Inflammatory macrophage treated with lipopolysaccharide for 1 hour (primary cell): ENCODE data around the gene NR2E1.

Source experiments
- DNase-seq, 2 donors: peaks; one replicate each; pipeline ENCODE4 v3.0.0-alpha.2; 2020 to 2022

The NR2E1 gene

DNA sequence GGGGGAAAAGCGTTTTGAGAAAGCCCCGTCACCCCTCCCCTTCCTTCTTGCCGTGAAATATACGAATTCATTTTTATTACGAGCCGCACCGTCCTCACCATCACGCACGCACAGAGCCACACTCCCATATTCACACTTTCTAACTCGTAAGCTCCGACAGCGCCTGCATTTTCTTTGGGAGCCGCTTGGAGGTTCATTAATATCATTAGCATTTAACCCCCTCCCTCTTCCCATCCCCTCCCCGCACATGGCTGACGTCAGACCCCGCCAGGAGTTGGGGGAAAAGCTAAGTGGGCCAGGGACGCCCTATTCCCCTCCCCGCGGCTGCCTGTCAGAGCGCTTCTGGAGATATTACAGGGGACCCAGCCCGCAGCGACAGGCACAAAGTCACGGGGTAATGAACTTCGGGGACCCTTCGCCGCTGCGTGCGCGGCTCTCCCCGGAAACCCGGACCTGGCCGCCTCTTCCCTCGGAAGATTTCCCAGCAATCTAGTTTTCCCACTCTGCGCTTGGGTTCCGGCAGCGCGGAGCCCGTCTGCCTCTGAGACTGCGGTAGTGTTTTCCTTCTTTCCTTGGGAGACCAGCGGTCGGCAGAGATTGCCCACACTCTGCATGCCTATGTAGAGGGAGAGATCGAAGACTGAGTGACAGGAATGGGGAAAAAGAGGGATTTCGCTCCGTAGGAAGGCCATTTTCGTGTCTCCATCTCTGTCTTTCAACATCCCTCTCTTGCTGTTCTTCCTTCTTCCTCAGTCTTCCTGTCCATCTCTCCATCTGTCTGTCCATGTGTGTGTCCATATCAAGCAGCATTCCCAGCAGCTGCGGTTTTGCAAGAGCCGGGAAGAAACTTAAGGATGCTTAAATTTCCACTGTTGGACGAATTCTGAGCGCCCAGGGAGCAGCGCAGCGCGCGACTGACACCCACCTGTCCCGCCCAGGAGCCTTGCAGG is at the start of gene NR2E1:
Gene NR2E1 (plus strand): TSS at position 309 of the 950 bp plus-strand sequence. CDS start 744 bp downstream, outside the sequence.
- no peak for DNase-seq

DNA sequence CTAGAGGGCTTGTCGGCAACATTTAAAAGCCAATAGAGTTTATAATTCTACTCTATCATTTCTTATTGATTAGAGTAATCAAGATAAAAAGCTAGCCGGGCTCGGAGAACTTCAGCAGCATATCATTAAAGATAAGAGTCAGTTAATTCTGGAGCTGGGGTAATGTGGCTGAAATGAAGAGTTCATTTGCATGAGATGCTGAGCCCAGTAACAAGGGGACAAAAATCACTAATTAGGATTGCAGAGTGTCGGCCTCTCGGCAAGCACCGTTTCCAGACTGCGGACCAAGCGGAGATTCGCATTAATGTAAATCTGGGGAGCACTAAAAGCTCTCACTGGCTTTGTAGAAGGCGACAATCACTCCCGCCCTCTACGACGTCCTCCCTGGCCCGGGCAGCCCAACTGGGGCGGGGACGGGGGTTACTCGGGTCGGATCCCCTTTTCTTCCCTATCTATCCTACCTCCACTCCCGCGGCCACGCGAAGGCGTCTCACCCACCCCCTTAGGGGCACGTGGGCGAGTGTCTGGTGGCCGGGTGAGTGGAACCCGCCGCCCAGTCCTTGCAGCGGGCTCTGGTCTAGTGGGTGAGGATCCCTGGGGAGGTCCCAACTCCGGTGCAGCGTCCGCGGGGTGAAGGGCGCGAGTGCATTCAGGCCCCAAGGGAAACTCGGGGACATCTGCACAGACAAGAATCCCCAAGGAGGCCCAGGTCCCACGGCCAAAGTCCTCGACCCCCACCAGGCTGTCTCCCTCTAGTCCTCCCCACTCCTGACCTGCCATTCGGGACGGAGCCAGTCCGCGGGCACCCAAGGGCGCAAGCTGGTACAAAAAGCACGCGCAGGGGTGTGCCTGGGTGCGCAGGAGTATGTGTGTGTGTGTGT is 49.0 kb upstream of the NR2E1 start:
- no peak for DNase-seq

DNA sequence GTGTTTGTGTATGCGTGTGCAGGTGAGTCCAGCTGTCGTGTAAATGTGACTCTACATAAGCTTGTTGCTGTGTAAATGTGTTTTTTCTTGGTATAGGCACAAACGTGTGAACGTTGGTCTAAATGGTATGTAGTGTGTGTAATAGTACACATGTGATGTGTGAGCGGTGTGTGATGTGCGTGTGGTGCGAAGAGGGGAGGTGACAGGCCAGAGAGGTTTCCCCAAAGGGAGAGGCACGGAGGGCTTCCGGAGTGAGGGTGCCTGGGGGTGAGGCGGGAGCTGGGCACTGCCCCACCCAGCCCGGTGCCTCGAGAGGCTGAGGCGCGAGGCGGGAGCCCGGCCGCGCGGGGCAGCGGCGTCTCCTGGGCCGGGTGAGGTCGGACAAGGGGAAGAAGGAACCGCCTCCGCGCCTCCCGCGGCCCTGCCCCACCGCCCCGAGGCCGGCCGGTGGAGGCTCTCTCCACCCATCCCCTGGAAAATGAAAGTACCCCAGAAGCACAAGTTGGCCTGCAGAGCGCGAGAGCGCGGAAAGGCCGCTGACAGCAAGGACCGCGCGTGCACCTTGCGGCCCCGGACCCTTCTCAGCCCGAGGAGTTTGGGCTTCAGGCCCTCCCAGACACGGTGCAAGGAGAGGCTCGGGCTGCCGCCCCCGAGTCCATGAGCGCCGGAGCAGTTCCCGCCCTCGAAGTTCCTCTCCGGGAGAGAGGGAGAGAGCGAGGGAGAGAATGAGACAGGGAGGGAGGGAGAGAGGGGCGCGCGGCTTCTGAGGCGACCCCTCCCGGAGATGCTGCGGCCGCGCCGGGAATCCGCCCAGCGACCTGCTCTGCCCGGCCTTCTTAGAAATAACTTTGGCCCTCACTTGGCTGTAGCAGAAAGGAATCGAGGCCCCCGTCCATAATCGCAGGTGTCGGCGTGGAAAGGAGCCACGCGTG is 48.1 kb upstream of the NR2E1 start:
- DNase-seq: peak; percentile 45 to 53

DNA sequence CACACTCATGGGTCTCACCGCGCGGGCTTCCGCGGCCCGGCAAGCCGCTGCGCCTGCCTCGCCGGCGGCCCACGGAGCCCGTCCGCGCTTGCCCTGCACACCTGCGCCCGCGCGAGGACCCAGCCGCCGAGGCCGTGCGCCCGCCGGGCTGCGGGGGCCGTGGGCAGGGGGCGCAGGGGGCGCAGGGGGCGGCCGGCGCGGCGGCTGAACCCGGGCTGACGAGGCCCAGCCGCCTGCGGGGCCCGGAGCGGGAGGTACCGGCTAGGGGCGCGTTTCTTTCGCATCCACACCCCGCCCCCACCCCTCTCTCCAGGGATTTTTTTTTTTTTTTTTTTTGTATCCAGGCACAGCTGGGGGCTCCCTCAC is 47.5 kb upstream of the NR2E1 start:
- no peak for DNase-seq

DNA sequence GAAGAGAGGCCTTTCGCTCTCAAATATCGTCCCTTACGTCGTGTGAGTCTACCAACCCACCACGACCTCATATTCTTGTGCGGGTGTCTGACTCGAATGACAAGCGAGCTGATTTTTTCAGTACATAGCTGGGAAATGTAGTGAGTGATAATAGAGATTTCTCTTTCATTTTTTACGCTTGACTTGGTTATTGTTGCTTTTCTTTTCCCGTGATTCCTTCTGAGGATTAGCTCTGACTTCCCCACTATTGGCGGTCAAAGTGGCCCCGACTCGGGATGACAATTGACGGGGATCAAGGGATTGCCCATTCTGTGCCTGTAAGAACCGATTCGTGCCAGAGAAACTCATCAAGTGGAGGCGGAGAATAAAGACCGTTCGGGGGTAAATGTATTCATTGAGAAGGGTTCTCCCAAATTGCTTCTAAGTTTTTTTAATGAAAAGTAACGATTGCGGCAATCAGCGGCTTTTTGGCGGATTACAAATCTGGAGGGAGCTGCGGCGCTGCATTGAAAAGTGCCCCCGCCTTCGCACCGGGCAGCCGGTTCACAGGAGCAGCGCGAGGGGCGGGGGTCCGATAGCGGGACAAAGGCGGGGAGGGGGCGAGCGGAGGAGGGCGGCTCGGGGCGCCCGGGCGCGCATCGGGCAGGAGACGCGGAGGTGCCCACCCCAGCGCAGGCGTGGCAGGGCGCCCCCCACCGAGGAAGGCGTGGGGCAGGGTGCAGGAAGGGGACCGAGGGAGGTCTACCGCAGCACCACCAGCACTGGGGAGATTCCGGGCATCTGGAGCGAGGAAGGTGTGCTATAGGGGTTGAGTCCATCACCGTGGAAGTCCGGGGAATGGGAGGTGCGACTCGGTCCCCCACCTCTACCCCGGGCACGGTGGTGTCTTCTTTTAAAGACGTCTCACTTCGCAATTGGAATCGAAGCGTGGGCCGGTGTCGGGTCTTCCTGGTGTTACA is 46.7 kb upstream of the NR2E1 start:
- DNase-seq: peak in 1 of 2 donors; percentile 25

DNA sequence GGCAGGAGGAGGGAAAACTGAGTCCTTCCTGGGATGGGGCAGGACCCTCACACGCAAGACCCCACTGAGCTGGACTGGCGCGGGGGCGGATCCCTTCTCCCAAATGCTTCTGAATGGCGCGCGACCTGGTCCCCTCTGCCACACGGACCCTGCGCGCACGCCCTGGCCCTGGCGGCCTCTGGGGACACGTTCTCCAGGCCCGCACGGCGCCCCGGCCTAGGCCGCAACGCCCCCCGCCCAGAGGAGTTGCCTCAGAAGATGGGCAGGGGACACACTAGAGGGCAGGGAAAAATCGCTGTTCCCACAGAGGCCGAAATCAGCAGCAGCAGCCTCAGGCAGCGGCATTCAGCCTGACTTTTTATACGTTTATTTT is 46.1 kb upstream of the NR2E1 start:
- no peak for DNase-seq

DNA sequence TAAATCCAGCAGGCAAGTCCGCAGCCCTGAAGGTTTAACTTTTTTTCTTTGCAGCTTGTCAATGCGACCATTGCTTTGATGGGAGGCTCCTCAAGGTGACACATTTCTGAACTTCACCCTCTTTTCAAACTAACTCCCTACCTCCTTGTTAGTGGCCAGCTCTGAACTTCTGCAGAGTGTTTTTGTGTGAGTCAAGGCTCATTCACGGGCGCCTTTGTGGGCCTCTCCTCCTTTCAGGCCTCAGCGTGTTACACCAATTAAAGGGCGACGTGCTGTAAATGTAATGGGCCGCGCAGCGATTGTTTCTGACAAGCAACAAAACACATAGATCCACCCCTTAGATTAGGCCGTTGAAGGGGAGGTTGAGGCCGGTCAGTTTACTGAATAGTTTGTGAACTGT is 45.5 kb upstream of the NR2E1 start:
- no peak for DNase-seq

DNA sequence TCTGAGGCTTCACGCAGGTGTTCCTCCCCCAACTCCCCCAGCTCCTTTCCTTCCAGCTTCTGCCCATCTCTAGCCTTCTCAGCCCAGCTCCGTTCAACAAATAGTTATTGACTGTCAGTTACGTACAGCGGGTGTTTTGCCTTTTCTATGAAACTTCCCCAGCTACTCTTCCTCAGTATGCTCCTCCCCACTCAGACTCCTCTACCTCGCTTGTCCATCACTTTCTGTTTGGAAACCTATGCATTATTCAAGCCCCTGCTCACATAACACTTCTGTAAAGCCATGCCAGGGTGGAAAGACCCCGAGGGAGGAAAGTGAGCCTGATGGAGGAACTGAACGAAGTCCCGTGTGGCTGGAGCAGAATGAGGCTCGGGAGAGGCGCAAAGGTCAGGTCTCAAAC is 44.2 kb upstream of the NR2E1 start:
- no peak for DNase-seq

DNA sequence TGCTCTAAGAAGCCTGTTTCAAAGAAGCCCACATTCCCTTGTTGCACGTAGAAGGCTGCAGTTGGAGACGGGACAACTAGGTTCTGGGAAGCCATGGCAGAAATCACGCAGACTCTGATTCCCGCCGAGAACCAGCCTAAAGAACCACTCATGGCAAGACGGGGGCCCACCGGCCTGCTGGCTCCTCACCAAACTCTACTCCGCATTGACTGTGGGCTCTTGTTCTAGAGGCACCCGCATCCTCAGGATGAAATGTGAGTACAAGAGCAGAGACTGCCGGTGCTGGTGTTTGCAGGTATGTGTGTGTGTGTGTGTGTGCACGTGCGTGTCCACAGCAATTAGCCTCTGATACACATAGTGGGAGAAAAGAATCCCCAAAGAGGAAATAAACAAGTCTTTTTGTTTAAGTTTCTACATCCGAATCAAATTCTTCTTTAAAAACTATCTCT is 42.3 kb upstream of the NR2E1 start:
- DNase-seq: no peak

DNA sequence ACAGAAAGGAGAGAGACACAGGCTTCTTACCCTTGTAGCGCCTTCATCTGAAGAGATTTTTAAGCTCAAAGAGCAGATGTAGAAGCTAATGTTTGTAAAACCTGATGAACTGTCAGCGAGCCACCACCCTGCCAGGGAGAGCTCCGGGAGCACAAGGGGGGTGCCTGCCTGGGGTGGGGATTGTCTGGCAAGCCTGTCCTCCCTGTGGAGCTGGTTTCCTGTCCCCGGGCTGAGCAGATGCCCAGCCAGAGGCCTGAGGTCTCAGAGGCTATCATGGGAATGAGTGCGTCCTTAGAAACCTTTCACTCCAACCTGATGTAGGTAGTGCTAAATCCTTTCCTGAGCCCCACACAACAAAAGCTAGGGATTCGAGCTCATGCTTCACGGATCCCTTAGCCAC is 41.9 kb upstream of the NR2E1 start:
- no peak for DNase-seq

DNA sequence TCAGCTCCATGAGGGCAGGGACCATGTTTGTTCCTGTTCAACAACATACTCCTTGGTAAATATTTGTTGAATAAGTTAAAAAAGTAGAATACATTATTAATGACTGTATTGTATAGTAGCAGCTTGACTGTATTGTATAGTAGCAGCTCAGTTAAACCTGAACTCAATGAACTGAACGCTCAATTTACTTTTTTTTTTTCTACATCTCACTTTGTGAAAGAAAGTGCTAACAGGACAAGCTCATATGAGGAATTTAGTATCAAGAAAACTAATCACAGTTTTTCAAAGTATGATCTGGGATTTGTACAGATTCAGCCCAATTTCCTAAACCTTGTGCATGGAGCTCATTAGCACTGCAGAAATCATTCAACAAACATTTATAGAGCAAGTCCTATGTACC is 38.8 kb upstream of the NR2E1 start:
- no peak for DNase-seq

DNA sequence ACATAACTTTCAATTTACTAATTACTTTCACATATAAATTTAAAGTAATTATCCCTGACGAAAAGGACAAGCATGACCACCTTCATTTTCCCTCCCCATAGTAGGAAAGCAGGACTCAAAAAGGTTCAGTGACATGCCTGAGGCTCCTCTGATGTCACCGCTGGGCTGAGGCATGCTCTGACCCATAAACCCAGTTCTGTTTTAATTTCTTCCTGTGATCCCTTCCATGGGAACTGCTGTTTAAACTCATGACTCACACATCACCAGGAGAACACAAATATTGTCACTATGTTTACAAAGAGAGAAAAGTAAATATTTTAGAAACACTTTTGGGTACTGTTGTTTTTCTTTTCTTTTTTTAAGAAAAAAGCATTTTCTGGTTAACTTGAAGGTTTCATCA is 38.0 kb upstream of the NR2E1 start:
- DNase-seq: no peak

DNA sequence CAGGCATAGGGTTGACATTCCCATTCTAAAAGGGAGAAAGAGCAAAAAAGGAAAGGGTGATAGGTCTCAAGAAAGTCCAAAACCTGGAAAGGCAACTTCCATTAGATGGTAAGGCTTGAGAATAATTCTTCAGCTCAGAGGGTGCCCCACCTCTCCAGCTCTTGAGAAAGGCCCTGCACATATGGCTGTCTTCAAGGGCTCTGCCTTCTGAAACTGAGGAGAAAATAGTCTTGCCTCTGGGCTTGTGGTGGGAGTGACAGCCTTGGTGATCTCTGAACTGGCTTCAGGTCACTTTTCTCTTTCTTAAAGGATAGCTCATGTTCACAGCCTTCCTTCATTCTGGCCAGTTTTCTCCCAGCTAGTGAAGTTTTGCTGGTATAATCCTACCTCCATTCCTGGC is 35.6 kb upstream of the NR2E1 start:
- DNase-seq: no peak

DNA sequence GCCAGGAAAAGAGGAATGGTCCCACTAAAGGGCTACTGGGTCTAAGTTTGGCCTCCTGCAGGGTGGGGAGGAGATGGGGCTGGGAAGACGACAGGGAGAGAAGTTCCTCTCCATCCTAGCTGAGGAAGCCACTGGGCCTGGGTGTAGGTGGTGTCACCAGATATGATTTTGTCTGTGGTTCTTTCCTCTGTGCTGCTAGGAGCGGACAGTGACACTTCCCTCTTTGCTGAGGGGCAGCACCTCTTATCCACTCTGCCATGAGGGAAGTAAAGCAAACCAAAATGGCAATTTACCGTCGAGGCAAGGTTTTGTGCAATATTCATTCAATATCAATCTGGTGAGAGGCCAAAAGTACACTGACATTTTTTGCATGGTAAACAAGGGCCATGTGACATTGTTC is 33.0 kb upstream of the NR2E1 start:
- peak; percentile 33 to 61 for DNase-seq

DNA sequence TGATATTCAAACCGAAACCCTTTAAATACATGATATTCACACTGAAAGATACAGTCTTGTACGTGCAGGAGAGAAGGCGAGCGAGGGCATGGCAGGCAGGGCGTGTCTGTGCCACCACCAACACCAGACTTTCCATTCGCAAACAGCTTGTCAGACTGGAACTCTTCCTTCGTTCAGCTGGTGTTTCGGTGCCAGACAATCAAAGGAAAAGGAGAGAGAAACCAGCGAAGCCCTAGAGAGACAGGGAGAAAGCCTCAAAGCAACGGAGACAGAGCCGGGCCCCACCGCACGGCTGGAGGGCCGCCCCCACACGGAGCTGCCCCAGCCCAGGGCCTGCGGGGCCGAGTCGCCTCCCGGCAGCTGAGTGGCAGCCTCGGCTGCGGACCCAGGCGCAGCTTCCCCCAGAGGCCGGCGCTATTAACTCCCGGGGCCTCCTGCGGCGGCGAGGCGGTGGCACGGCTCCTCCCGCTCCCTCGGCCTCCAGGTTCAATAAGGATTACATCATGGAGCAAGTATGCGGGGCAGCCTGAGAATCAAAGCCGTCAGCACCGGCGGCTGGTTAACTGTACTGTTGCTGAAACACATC is 32.1 kb upstream of the NR2E1 start:
- no peak for DNase-seq

DNA sequence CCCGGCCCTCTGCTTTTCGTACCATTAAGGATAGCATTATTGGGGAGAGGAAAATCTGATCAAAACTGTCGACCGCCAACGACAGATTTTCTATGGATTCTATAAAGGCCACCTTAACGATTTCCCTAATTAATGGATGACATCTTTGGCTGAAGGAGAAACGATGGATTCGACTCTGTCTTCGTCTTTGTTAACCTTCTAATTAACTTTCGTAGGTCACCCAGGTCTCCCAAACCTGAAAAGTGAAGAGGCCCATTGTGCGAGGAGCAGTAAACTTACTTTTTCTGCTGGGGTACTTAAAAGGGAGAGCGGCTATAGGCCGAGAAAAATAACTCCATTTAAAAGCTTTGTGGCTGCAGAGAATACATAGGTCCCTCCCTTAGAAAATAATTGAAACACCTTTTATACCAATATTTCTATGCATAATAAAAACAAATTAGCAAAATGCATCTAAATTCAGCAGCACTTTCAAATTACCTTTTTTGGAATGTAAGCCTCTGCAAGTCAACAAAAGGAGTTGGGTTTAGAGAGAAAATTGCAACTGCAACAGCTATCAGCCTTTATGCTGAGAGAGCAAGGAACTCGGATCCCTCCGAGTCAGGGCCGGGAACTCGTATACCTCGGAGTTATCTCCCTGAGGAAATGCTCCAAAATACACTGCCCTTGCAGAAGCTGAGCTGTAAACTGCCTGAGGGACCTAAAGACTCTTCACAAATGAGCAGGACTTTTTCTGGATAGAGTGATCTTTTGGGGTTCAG is 31.4 kb upstream of the NR2E1 start:
- no peak for DNase-seq

DNA sequence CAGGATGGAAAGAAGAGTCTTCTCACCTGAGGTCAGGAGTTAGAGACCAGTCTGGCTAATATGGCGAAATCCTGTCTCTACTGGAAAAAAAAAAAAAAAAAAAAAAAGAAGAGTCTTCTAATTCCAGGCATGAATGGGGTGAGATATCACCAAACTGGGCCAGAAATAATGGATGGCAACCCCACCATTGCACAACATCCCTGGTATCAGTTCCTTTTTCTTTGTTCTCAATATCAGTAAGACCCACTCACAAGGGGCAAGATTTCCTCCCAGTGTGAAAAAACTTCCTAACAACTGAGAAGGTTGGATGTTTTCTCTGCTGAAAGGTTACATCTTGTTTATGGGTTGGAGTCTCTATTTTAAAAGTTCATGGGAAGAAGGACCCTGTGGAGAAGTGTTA is 23.6 kb upstream of the NR2E1 start:
- peak; percentile 85 to 88 for DNase-seq

DNA sequence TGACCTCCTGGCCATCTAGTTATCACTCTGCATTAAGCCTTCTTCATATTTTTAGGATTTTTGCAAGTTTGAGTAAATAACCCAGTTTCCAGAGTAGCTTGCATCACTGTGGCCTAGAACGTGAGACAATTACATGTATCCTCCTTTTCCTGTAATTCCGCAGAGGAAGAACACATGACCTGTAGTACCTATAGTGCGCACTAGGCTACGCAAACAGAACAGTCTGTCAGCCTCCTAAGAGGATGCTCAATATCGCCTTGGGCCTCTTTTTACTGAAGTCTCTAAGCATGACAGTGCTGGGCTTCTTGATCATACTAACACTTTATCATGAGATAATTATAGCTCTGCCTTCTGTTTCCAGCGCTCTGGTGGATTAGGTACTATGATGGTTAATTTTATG is 20.2 kb upstream of the NR2E1 start:
- DNase-seq: no peak

DNA sequence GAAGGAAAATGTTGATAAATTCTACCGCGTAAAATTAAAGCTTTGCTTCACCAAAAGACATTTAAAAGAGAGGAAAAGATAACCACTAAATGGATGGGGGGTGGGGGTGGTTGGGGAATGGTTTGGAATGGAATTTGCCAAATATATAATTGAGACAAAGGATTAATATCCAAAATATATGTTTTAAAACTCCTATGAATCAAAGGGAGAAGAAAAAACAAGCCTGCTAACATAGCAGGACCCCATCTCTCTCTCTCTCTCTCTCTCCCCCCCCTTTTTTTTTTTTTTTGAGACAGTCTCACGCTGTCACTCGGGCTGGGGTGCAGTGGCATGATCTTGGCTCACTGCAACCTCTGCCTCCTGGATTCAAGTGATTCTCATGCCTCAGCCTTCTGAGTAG is 13.4 kb upstream of the NR2E1 start:
- no peak for DNase-seq
